ENCODE measurements around the gene NACC2.
A peak's percentile ranks its signal among the peaks of the same experiment; 100 is the strongest.

The NACC2 gene

GRCh38 chr9:135960411-135961276 lies 134.4 kb downstream of the NACC2 start (continued):
- TF ChIP-seq SCRT1 (tag by site-specific recombination; IDR thresholded peaks at IDR 0.05; ENCODE audit: borderline replicate concordance) (no peak), SP7 (tag by site-specific recombination; IDR thresholded peaks at IDR 0.05) (no peak), ZNF169 (tag by site-specific recombination; IDR thresholded peaks at IDR 0.05) (no peak), ZIC2 (tag by site-specific recombination; IDR thresholded peaks at IDR 0.05) (no peak), KLF1 (tag by site-specific recombination; IDR thresholded peaks at IDR 0.05) (peak; percentile 35; the same call in 1 of the 2 replicates), INSM2 (tag by site-specific recombination; IDR thresholded peaks at IDR 0.05) (no peak), ZXDB (tag by site-specific recombination; IDR thresholded peaks at IDR 0.05) (peak; percentile 39; the same call in 1 of the 2 replicates), ZNF571 (tag by site-specific recombination; IDR thresholded peaks at IDR 0.05) (no peak), ZNF747 (tag by site-specific recombination; IDR thresholded peaks at IDR 0.05) (no peak), ZNF423 (tag by site-specific recombination; IDR thresholded peaks at IDR 0.05) (no peak), HOXC10 (CRISPR knock-in tag; IDR thresholded peaks at IDR 0.05) (0 out of 2 replicates have a peak, but pooled peaks have one; percentile 37), ZBTB8A (tag by site-specific recombination; IDR thresholded peaks at IDR 0.05) (peak; percentile 26), ZNF626 (tag by site-specific recombination; IDR thresholded peaks at IDR 0.05) (no peak), ZBTB17 (tag by site-specific recombination; IDR thresholded peaks at IDR 0.05) (no peak), ZNF214 (tag by site-specific recombination; IDR thresholded peaks at IDR 0.05; ENCODE audit: borderline replicate concordance) (no peak), ZNF558 (tag by site-specific recombination; IDR thresholded peaks at IDR 0.05) (no peak), ATF2 (tag by site-specific recombination; IDR thresholded peaks at IDR 0.05; ENCODE audit: low read depth) (no peak), SP2 (tag by site-specific recombination; IDR thresholded peaks at IDR 0.05) (no peak), ZNF274 (IDR thresholded peaks at IDR 0.05; ENCODE audit: low read length) (no peak), ZNF274 (tag by site-specific recombination; IDR thresholded peaks at IDR 0.05; ENCODE audit: borderline replicate concordance) (no peak), PRDM1 (tag by site-specific recombination; IDR thresholded peaks at IDR 0.05) (no peak), ZNF658 (tag by site-specific recombination; IDR thresholded peaks at IDR 0.05) (no peak), TSHZ1 (tag by site-specific recombination; IDR thresholded peaks at IDR 0.05; ENCODE audit: borderline replicate concordance) (no peak), ZFHX2 (tag by site-specific recombination; conservative IDR thresholded peaks at IDR 0.05) (peak; percentile 32), ZNF777 (tag by site-specific recombination; IDR thresholded peaks at IDR 0.05; ENCODE audit: borderline replicate concordance) (no peak), KLF9 (tag by site-specific recombination; IDR thresholded peaks at IDR 0.05; ENCODE audit: low read depth) (0 out of 2 replicates have a peak, but pooled peaks have one; percentile 11), ZNF175 (tag by site-specific recombination; IDR thresholded peaks at IDR 0.05) (no peak), ZNF596 (tag by site-specific recombination; IDR thresholded peaks at IDR 0.05) (no peak), ZNF23 (tag by site-specific recombination; IDR thresholded peaks at IDR 0.05; ENCODE audit: borderline replicate concordance) (no peak), ZNF560 (tag by site-specific recombination; IDR thresholded peaks at IDR 0.05; ENCODE audit: borderline replicate concordance) (no peak), ZNF544 (tag by site-specific recombination; IDR thresholded peaks at IDR 0.05) (no peak), ZNF248 (tag by site-specific recombination; IDR thresholded peaks at IDR 0.05) (no peak), ZNF24 (tag by site-specific recombination; IDR thresholded peaks at IDR 0.05) (no peak)
- TF ChIP-seq, protein P1, sequence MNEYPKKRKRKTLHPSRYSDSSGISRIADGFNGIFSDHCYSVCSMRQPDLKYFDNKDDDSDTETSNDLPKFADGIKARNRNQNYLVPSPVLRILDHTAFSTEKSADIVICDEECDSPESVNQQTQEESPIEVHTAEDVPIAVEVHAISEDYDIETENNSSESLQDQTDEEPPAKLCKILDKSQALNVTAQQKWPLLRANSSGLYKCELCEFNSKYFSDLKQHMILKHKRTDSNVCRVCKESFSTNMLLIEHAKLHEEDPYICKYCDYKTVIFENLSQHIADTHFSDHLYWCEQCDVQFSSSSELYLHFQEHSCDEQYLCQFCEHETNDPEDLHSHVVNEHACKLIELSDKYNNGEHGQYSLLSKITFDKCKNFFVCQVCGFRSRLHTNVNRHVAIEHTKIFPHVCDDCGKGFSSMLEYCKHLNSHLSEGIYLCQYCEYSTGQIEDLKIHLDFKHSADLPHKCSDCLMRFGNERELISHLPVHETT (tag by site-specific recombination; IDR thresholded peaks at IDR 0.05): no peak

Measured in HEK293 (cell line).